Suprapubic skin (tissue), 4 donors: ENCODE data around the gene CLASP1.

Experiments used
- EP300 ChIP-seq: sonication (generic); formaldehyde crosslinking; IDR thresholded peaks from one replicate; pipeline ENCODE4 v1.6.1; 2017; ENCODE audit warnings: antibody characterized with exemption
- POLR2A ChIP-seq, 2 donors: fragments of 450-650 bp; IDR thresholded peaks; one replicate each; pipeline ENCODE4 v1.6.1; 2017; ENCODE audit warnings: antibody characterized with exemption in 2 of 2, mild to moderate bottlenecking in 2 of 2, moderate library complexity in 2 of 2
- POLR2AphosphoS5 ChIP-seq, 3 donors: sonication (generic); formaldehyde crosslinking; IDR thresholded peaks; one replicate each; pipeline ENCODE4 v1.6.1; 2017; ENCODE audit warnings: antibody characterized with exemption in 3 of 3
- TF ChIP-seq, protein P1 (sequence below), 2 donors: fragments of 200-600 bp in 1 of 2; fragments of 450-650 bp in 1 of 2; sonication (generic) in 1 of 2; IDR thresholded peaks; one replicate each; pipeline ENCODE4 v1.5.1; 2016 to 2019; ENCODE audit warnings: antibody characterized with exemption in 2 of 2, mild to moderate bottlenecking in 1 of 2, moderate library complexity in 1 of 2

DNA sequence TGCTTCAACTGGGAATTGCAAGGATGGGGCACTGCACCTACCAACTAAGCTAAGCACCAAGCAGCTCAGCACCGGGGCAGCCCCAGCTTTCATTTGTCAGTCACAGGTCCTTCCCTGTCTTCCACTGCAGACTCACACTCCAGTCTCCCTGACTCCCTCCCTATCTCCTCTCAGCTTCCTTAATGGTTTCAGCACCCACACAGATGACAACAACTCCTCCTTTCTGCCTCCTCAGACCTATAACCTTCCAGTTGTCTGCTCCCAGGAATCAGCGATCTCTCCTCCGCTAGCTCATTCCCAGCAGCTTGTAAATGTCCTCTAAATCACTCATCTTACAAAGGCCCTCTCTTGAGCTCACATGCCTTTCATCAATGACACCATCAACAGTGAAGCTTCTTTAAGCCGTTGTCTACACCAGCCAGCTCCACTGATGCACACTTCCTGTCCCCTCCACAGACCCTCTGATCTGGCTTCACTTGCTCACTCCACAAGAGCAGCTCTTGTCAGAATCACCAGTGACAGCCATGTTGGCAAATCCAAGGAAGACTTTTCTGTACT, 32.1 kb downstream of the CLASP1 start:
- TF ChIP-seq, protein P1, sequence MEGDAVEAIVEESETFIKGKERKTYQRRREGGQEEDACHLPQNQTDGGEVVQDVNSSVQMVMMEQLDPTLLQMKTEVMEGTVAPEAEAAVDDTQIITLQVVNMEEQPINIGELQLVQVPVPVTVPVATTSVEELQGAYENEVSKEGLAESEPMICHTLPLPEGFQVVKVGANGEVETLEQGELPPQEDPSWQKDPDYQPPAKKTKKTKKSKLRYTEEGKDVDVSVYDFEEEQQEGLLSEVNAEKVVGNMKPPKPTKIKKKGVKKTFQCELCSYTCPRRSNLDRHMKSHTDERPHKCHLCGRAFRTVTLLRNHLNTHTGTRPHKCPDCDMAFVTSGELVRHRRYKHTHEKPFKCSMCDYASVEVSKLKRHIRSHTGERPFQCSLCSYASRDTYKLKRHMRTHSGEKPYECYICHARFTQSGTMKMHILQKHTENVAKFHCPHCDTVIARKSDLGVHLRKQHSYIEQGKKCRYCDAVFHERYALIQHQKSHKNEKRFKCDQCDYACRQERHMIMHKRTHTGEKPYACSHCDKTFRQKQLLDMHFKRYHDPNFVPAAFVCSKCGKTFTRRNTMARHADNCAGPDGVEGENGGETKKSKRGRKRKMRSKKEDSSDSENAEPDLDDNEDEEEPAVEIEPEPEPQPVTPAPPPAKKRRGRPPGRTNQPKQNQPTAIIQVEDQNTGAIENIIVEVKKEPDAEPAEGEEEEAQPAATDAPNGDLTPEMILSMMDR (IDR thresholded peaks at IDR 0.05), result no peak
- TF ChIP-seq POLR2A (IDR thresholded peaks at IDR 0.05) (no peak), POLR2AphosphoS5 (IDR thresholded peaks at IDR 0.05) (no peak), EP300 (no peak)
